HG03280 (cell line): Measurements from ENCODE around the gene RAB5IF.

Source experiments
- ATAC-seq: cut with Tn5 transposase; IDR thresholded peaks from one replicate; pipeline ENCODE4 v1.9.1; 2021; ENCODE audit warnings: mild to moderate bottlenecking, moderate library complexity; ENCODE audit not compliant: unreplicated experiment

Gene RAB5IF

GRCh38 chr20:36658300-36658699 is 52.7 kb downstream of the RAB5IF start:
- no peak for ATAC-seq
